Heart left ventricle (tissue), 13 donors: ENCODE results near the gene SPDYE16.

ENCODE experiments used
- CTCF ChIP-seq, 12 donors: fragments of 200-600 bp; sonication (generic) in 4 of 12; IDR thresholded peaks; one replicate each; pipeline versions ENCODE4 v1.5.0 to v1.8.0; 2018 to 2022; ENCODE audit warnings: antibody characterized with exemption in 12 of 12, mild to moderate bottlenecking in 5 of 12
- POLR2A ChIP-seq, 2 donors: fragments of 450-650 bp; IDR thresholded peaks; one replicate each; pipeline ENCODE4 v1.6.1; 2017; ENCODE audit warnings: antibody characterized with exemption in 2 of 2, mild to moderate bottlenecking in 2 of 2, moderate library complexity in 2 of 2
- donor health status: ischemic (EF 13 %, LVEDD 7.1; RV severe dilation, severe dysfunction).
- donor health status: DM: no; HTN: yes; CAD: no.
- donor health status: DM: no; HTN: no; CAD: no.
- donor health status: ischemic (EF 25% LVEDD 6.9; RV normal size, moderate dysfunction).
- donor health status: ischemic (EF 25% LVEDD 5.7; RV mildly dilated, moderate dysfunction).
- donor health status: ischemic (EF 35%, LVEDD 5.7; RV mildly dilated, moderate dysfunction).
- donor health status: nonischemic (EF 11% LVEDD 7.7; RV severe dilation, severe dysfunction).
- donor health status: DM: yes; HTN: yes; CAD: no.
- donor health status: PGD.
- donor health status: ischemic (EF 29% LVEDD 5.4; RV normal size, mild dysfunction).
- donor health status: nonischemic (EF 23%, LVEDD 6.1; RV moderate dilation, normal function).

- TF ChIP-seq CTCF (IDR thresholded peaks at IDR 0.05) (no peak), POLR2A (IDR thresholded peaks at IDR 0.05) (no peak)
These were observed 27.9 kb downstream of the SPDYE16 start for GRCh38 chr7:76514926-76515771.
